CD4-positive, CD25-positive, alpha-beta regulatory T cell (primary cell): ENCODE data around the gene SEC14L2. TPM values are rescaled to one million over a fixed set of nuclear protein-coding genes. Genes with fewer than 3 reads are reported as not detected.
A peak's percentile ranks its signal among the peaks of the same experiment; 100 is the strongest.

Experiments used
- ATAC-seq, 2 donors: fragments of 150-1000 bp; cut with Tn5 transposase; one replicate each; pipeline ENCODE4 v1.10.0; 2021; ENCODE audit warnings: low read depth in 2 of 2, moderate number of reproducible peaks in 2 of 2, moderate library complexity in 1 of 2
- DNase-seq, 3 donors: peaks; one replicate each; pipeline versions ENCODE4 v3.0.0 to v3.0.0-alpha.2; 2012 to 2022; ENCODE audit warnings: mixed read lengths in 1 of 3
- H3K27ac ChIP-seq: one replicate; pipeline ENCODE4 v1.7.0; 2013; ENCODE audit warnings: mild to moderate bottlenecking, low read length; ENCODE audit not compliant: insufficient read depth, poor library complexity, severe bottlenecking
- H3K27me3 ChIP-seq: one replicate; pipeline ENCODE4 v1.7.0; 2013; ENCODE audit warnings: low read length; ENCODE audit not compliant: control insufficient read depth, insufficient read depth
- H3K36me3 ChIP-seq: one replicate; pipeline ENCODE4 v1.7.0; 2013; ENCODE audit warnings: mild to moderate bottlenecking, low read length, moderate library complexity; ENCODE audit not compliant: control insufficient read depth, insufficient read depth
- H3K4me1 ChIP-seq: 2 replicates; pipeline ENCODE4 v1.7.0; 2013; ENCODE audit warnings: mild to moderate bottlenecking, low read length; ENCODE audit not compliant: insufficient read depth, control insufficient read depth, poor library complexity, severe bottlenecking
- H3K4me3 ChIP-seq: one replicate; pipeline ENCODE4 v1.7.0; 2013; ENCODE audit warnings: low read depth, mild to moderate bottlenecking, low read length, moderate library complexity
- H3K9me3 ChIP-seq, 2 experiments: 1 replicate in 1 of 2; 2 replicates in 1 of 2; pipeline ENCODE4 v1.7.0; 2013; ENCODE audit warnings: low read length in 2 of 2, mild to moderate bottlenecking in 1 of 2, moderate library complexity in 1 of 2; ENCODE audit not compliant: control insufficient read depth in 2 of 2
- H3K27ac Mint-ChIP-seq, 3 donors: one replicate each; pipeline ENCODE4 v1.8.0; 2020 to 2022; ENCODE audit warnings: mild to moderate bottlenecking in 3 of 3, mixed read lengths in 3 of 3, moderate library complexity in 2 of 3
- H3K27me3 Mint-ChIP-seq: one replicate; pipeline ENCODE4 v1.8.0; 2022; ENCODE audit warnings: mild to moderate bottlenecking, mixed read lengths
- H3K36me3 Mint-ChIP-seq: one replicate; pipeline ENCODE4 v1.8.0; 2020; ENCODE audit warnings: mixed read lengths
- H3K4me1 Mint-ChIP-seq, 4 donors: one replicate each; pipeline ENCODE4 v1.8.0; 2020 to 2022; ENCODE audit warnings: mixed read lengths in 4 of 4, mild to moderate bottlenecking in 1 of 4
- H3K4me3 Mint-ChIP-seq, 4 donors: one replicate each; pipeline ENCODE4 v1.8.0; 2020 to 2022; ENCODE audit warnings: mild to moderate bottlenecking in 4 of 4, mixed read lengths in 4 of 4, moderate library complexity in 3 of 4
- H3K9me3 Mint-ChIP-seq, 7 donors: one replicate each; pipeline ENCODE4 v1.8.0; 2020 to 2022; ENCODE audit warnings: mixed read lengths in 7 of 7, mild to moderate bottlenecking in 3 of 7, moderate library complexity in 2 of 7
- polyA plus RNA-seq, 4 donors: library from polyadenylated mRNA; unstranded; fragments of 300-500 nt; fragmentation: Illumina TruSeq; gene quantifications; one replicate each; pipeline ENCODE4 v1.2.3, GENCODE V29; 2021
- total RNA-seq: library from RNA; stranded (reverse); gene quantifications from one replicate; pipeline ENCODE4 v1.2.3, GENCODE V29; 2022

Gene SEC14L2
- total and polyA plus RNA-seq, 5 donors from 2014 or later: 3.1 to 69.0 (median 4.2) TPM

DNA sequence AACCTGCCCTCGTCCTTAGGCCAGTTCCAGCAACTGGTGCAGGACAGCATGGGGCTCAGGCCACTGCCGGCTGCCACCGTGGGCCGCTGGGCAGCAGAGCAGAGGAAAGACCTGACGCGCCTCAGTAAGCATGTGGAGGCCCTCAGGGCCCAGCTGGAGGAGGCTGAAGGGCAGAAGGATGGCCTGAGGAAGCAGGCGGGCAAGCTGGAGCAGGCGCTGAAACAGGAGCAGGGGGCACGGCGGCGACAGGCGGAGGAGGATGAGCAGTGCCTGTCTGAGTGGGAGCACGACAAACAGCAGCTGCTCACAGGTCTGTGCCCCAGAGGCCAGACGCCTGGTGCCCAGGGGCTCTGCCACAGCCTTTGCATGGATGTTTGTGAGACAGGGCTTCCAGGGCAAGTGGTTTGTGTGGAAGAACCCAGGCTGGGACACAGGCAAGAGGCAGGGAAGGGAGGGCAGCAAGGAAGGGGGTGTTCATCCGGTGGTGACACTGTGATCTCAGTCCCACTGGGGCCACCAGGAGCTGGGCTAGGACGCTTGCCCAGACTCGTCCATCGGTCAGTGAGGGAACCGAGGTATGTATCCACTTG lies 26.1 kb upstream of the SEC14L2 start:
- Histone ChIP-seq H3K4me3 (no peak overlapping the region), H3K36me3 (no peaks in the 10 kb centered on the region), H3K27ac (no peak overlapping the region), H3K27me3 (no peaks in the 10 kb centered on the region), H3K4me1 (no peaks in the 10 kb centered on the region), H3K9me3 (no peaks in the 10 kb centered on the region)
- Mint-ChIP-seq H3K9me3 (no peaks in the 10 kb centered on the region), H3K4me1 (no peaks in the 10 kb centered on the region), H3K27me3 (no peaks in the 10 kb centered on the region), H3K4me3 (no peak overlapping the region), H3K27ac (no peak overlapping the region), H3K36me3 (no peaks in the 10 kb centered on the region)
- ATAC-seq (no peak), DNase-seq (no peak)

DNA sequence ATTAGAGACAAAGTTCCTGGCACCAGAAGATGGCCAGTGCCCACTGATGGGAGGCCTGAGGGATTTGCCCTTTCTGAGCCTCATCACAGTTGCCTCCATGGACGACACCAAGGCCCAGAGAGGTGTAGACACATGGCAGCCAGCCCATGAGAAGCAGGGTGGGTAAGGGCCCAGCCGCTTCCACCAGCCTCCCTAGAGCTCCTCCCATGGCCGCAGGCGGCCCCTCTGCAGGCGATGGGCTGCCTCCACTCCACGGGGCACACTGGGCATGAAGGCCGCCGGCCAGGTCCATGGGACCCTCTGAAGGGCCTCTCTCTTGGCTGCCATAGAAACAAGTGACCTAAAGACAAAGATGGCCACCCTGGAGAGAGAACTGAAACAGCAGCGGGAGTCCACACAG lies 25.5 kb upstream of the SEC14L2 start:
- no peak overlapping the region for H3K27ac Mint-ChIP-seq

DNA sequence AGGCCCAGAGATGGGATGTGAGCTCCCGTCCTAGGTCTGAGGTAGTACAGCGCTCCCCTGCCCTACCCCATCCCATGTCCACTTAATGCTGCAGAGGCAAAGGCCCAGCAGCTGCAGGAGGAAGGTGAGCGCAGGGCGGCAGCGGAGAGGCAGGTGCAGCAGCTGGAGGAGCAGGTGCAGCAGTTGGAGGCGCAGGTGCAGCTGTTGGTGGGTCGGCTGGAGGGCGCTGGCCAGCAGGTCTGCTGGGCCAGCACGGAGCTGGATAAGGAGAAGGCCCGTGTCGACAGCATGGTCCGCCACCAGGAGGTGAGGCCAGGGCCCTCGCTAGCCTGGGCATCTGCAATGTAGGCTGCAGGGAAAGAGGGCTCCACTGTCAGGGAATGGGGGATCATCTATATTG lies 24.8 kb upstream of the SEC14L2 start:
- ATAC-seq (no peak), DNase-seq (no peak)
- Mint-ChIP-seq H3K27me3 (no peaks in the 10 kb centered on the region), H3K4me3 (no peak overlapping the region), H3K36me3 (no peaks in the 10 kb centered on the region), H3K9me3 (no peaks in the 10 kb centered on the region), H3K27ac (peak overlapping the region in 1 of 3 donors; percentile 44), H3K4me1 (no peaks in the 10 kb centered on the region)
- H3K27me3 ChIP-seq: no peaks in the 10 kb centered on the region
- H3K4me3 ChIP-seq: no peak overlapping the region
- H3K27ac ChIP-seq: no peak overlapping the region
- no peaks in the 10 kb centered on the region for H3K36me3 ChIP-seq
- H3K4me1 ChIP-seq: no peaks in the 10 kb centered on the region
- no peaks in the 10 kb centered on the region for H3K9me3 ChIP-seq

More for the DNA sequence above, 25.5 kb upstream of the SEC14L2 start:
- no peak overlapping the region for H3K4me3 Mint-ChIP-seq
- H3K36me3 Mint-ChIP-seq: no peaks in the 10 kb centered on the region
- H3K27me3 ChIP-seq: no peaks in the 10 kb centered on the region
- no peaks in the 10 kb centered on the region for H3K36me3 ChIP-seq
- H3K9me3 Mint-ChIP-seq: no peaks in the 10 kb centered on the region
- no peaks in the 10 kb centered on the region for H3K9me3 ChIP-seq
- H3K4me3 ChIP-seq: no peak overlapping the region
- no peak for DNase-seq
- H3K27me3 Mint-ChIP-seq: no peaks in the 10 kb centered on the region
- no peaks in the 10 kb centered on the region for H3K4me1 Mint-ChIP-seq
- ATAC-seq: no peak
- no peak overlapping the region for H3K27ac ChIP-seq
- H3K4me1 ChIP-seq: no peaks in the 10 kb centered on the region

DNA sequence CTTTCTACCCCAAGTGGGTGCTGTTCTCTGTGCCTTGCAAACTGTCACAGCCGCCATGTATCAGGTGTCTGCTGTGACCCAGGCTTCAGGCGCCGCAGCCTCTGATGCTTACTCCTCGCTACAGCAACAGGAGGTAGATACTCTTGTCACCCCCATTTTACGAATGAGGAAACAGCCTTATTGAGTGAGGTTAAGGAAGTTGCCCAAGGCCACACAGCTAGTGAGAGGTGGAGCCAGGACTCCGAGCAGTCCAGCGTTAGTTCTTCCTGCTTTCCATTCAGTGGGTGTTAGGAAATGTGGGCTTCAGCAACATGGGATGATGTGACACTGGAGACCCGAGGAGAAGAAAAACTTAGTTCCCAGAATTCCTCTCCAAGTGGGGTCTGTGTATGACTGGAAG lies 23.9 kb upstream of the SEC14L2 start:
- no peaks in the 10 kb centered on the region for H3K9me3 ChIP-seq
- H3K4me3 Mint-ChIP-seq: no peak overlapping the region
- no peaks in the 10 kb centered on the region for H3K36me3 Mint-ChIP-seq
- H3K27me3 Mint-ChIP-seq: no peaks in the 10 kb centered on the region
- H3K4me3 ChIP-seq: no peak overlapping the region
- no peaks in the 10 kb centered on the region for H3K27me3 ChIP-seq
- DNase-seq (no peak), ATAC-seq (no peak)
- H3K27ac ChIP-seq: no peak overlapping the region
- no peak overlapping the region for H3K27ac Mint-ChIP-seq
- no peaks in the 10 kb centered on the region for H3K36me3 ChIP-seq
- no peaks in the 10 kb centered on the region for H3K4me1 ChIP-seq
- H3K9me3 Mint-ChIP-seq: no peaks in the 10 kb centered on the region
- peaks cover 0 to 2% (median 0%) of the 10 kb centered on the region in 4 donors for H3K4me1 Mint-ChIP-seq

DNA sequence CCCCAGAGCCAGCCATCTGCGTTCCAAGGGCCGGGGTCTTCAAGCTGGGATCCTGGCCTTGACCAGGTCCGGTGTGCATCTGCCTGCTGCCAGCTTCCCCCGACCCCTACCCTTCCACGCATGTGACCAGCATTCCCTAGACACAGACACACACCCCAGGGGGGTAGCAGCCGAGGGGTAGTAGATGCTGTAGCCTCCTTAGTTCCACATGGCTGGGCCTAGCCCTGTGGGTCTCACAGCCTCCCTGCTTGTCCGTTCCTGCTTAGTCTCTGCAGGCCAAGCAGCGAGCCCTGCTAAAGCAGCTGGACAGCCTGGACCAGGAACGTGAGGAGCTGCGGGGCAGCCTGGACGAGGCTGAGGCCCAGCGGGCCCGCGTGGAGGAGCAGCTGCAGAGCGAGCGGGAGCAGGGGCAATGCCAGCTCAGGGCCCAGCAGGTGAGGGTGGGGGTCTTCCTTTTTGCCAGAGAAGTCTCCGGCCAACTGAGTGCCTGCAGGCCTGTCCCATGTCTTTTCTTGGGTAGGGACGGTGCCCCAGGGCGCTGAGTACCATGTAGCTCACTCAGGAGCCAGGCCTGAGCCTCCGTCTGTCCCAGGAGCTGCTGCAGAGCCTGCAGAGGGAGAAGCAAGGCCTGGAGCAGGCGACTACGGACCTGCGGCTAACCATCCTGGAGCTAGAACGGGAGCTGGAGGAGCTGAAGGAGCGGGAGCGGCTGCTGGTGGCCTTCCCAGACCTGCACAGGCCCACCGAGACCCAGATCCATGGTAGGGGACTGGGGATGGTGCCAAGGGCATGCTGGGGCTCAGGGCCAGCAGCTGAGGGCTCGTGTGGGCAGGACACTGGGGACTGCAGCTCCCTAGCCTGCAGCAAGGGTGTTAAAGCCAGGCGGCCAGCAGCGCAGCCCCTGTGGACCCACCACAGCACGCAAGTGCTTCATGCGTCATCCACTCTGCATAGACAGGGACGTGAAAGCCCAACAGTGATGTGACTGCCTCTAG lies 23.2 kb upstream of the SEC14L2 start:
- no peaks in the 10 kb centered on the region for H3K4me1 ChIP-seq
- ATAC-seq (no peak), DNase-seq (no peak)
- no peaks in the 10 kb centered on the region for H3K27me3 Mint-ChIP-seq
- H3K27me3 ChIP-seq: no peaks in the 10 kb centered on the region
- H3K9me3 Mint-ChIP-seq: no peaks in the 10 kb centered on the region
- H3K36me3 ChIP-seq: no peaks in the 10 kb centered on the region
- H3K4me3 ChIP-seq: no peak overlapping the region
- peak overlapping the region in 1 of 3 donors; percentile 59 for H3K27ac Mint-ChIP-seq
- H3K4me3 Mint-ChIP-seq: no peak overlapping the region
- H3K27ac ChIP-seq: no peak overlapping the region
- H3K36me3 Mint-ChIP-seq: no peaks in the 10 kb centered on the region
- H3K4me1 Mint-ChIP-seq: peaks cover 0 to 5% (median 0%) of the 10 kb centered on the region in 4 donors
- no peaks in the 10 kb centered on the region for H3K9me3 ChIP-seq

DNA sequence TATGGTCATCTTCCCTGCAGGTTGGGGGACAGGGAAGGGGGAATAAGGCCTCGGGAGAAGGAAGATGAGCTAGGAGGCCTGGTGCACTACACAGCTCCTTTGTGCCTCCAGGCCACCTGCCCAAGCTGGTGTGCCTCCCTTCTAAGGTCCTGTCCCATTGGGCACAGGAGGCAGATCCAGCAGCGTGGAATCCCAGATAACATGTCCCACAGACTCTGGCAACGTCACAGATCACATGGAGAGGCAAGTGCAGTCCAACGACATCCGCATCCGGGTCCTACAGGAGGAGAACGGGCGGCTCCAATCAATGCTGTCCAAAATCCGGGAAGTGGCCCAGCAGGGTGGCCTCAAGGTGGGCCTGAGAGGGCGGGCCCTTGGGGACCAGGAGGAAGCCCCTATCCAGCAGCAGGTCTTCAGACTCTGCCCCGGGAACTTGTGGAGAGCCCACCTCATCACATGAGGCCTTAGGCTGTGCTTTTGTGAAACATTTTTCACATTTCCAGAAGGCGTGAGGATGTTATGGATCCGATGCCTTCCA lies 21.4 kb upstream of the SEC14L2 start:
- Mint-ChIP-seq H3K27me3 (no peaks in the 10 kb centered on the region), H3K4me3 (no peak overlapping the region), H3K27ac (no peak overlapping the region), H3K4me1 (peaks cover 0 to 5% (median 0%) of the 10 kb centered on the region in 4 donors), H3K36me3 (no peaks in the 10 kb centered on the region), H3K9me3 (no peaks in the 10 kb centered on the region)
- DNase-seq: no peak
- no peaks in the 10 kb centered on the region for H3K27me3 ChIP-seq
- no peak overlapping the region for H3K27ac ChIP-seq
- ATAC-seq: no peak
- H3K4me3 ChIP-seq: no peak overlapping the region
- H3K4me1 ChIP-seq: no peaks in the 10 kb centered on the region
- H3K36me3 ChIP-seq: no peaks in the 10 kb centered on the region
- no peaks in the 10 kb centered on the region for H3K9me3 ChIP-seq

DNA sequence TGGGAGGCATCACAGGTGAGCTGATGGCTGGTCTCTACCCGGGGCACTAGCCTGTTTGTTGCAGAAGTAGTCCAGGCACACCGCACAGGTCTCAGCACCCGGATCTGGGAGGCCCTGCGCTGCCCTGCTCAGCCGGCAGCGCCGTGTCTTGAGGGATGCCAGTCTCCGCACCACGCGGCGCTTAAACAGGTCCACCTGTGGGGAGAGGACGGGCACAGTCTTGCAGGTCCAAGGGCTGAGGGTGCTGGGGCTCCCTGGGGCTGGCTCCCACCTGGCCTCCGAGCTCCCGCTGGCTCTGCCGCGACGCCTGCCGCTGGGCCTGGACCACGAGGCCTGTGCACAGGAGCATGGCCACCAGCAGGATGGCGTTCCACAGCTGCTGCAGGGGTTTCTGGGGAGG lies 16.8 kb upstream of the SEC14L2 start:
- H3K27me3 Mint-ChIP-seq: no peaks in the 10 kb centered on the region
- H3K27me3 ChIP-seq: no peaks in the 10 kb centered on the region
- no peak overlapping the region for H3K4me3 Mint-ChIP-seq
- ATAC-seq (no peak), DNase-seq (no peak)
- H3K36me3 ChIP-seq: no peaks in the 10 kb centered on the region
- no peaks in the 10 kb centered on the region for H3K4me1 ChIP-seq
- no peak overlapping the region for H3K27ac Mint-ChIP-seq
- no peak overlapping the region for H3K4me3 ChIP-seq
- H3K9me3 ChIP-seq: no peaks in the 10 kb centered on the region
- H3K9me3 Mint-ChIP-seq: peaks cover 0 to 2% (median 0%) of the 10 kb centered on the region in 7 donors
- H3K4me1 Mint-ChIP-seq: peaks cover 0 to 14% (median 2%) of the 10 kb centered on the region in 4 donors
- no peaks in the 10 kb centered on the region for H3K36me3 Mint-ChIP-seq
- no peak overlapping the region for H3K27ac ChIP-seq
